Measurements from ENCODE around the gene UBAC2.

GRCh38 chr13:99361197-99361596 is 160.5 kb downstream of the UBAC2 start:
- TF ChIP-seq CTCF (conservative IDR thresholded peaks at IDR 0.05) (no peak), ZFX (IDR thresholded peaks at IDR 0.05) (no peak)
